Measurements from ENCODE around the gene PTX4. TPM values are rescaled to one million over a fixed set of nuclear protein-coding genes. Genes with fewer than 3 reads are reported as not detected.

PTX4 gene
- total and polyA plus RNA-seq, 9 donors, result 0.34 to 1.1 (median 0.74) TPM

DNA sequence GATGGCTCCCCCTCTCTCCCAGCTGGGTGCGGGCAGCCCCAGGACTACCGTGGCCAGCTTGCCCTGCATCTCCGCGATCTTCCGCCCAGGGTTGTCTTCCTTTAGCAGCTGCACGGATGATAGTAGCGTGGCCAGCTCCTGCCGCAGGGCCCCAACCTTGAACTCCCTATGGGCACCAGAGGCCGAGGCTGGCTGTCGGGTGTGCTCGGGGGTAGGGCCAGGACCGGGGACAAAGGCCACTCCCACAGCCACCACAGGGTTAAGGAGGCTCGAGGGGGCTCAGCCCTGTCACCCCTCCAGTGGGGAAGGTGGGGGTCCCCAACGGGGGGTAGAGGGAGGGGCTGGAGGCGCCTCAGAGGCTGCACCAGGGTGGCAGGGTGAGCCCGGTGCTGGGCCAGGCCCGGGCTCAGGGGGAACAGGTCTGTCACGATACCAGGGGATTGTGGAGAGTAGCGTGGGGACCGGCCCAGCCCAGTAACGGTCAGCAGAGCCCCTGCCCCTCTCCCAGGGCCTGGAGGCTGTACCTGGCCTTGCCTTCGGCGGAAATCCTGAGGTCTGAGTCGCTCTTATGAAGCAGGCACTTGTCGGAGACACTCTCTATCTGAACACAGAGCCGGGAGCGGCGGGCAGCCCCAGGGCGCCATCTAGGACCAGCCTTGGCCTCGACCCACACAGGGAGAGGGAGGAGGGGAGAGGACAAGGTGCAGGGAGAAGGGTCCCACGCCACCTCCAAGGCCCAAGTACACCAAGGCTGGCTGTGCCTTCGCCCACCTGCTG lies 52.6 kb downstream of the PTX4 start:
- Histone ChIP-seq H3K9me3 (replicated peaks; ENCODE audit: control insufficient read depth, low read depth, low read length) (no peaks in the 10 kb centered on the region), H3K27me3 (ENCODE audit: control insufficient read depth, insufficient read depth, low read length) (peaks cover 4% of the 10 kb centered on the region), H3K4me1 (ENCODE audit: control insufficient read depth, insufficient read depth, low read length) (peaks cover 30% of the 10 kb centered on the region), H3K27ac (ENCODE audit: low read length) (no peak overlapping the region), H3K4me3 (ENCODE audit: low read length) (no peak overlapping the region), H3K36me3 (ENCODE audit: control insufficient read depth, insufficient read depth, low read length) (no peaks in the 10 kb centered on the region)
- DNase-seq, result no peak
- 75% methylated on average over 20 of the region's 32 CpGs for WGBS (ENCODE audit: insufficient coverage)

Other genes with a start within 250 kb of the PTX4 start
- 2.6 TPM for gene TPSAB1, start 248.2 kb downstream of the PTX4 start, total RNA-seq
- gene TPSAB1, start 248.2 kb downstream of the PTX4 start, polyA plus RNA-seq (ENCODE audit: insufficient read depth in 1 of 8, insufficient read length in 8 of 8, low replicate concordance in 1 of 8), result 1 to 10 TPM in 6 of 8 donors, under 1 TPM in 2; 0.53 to 3.8 (median 1.5) TPM
- gene TPSD1, start 232.9 kb downstream of the PTX4 start, total RNA-seq, result not detected
- gene TPSD1, start 232.9 kb downstream of the PTX4 start, polyA plus RNA-seq (ENCODE audit: insufficient read depth in 1 of 8, insufficient read length in 8 of 8, low replicate concordance in 1 of 8), result under 1 TPM in 3 of 8 donors, not detected in 5; 0.14 to 0.34 (median 0.30) TPM
- 30.0 TPM for gene UBE2I, start 179.3 kb downstream of the PTX4 start, total RNA-seq
- gene UBE2I, start 179.3 kb downstream of the PTX4 start, polyA plus RNA-seq (ENCODE audit: insufficient read depth in 1 of 8, insufficient read length in 8 of 8, low replicate concordance in 1 of 8), result 100 to 1,000 TPM in 6 of 8 donors, 10 to 100 TPM in 2; 89.7 to 114 (median 106) TPM
- 0.58 TPM for gene BAIAP3, start 155.3 kb downstream of the PTX4 start, total RNA-seq
- 1 to 10 TPM in 2 of 8 donors, under 1 TPM in 6; 0.40 to 1.3 (median 0.85) TPM for gene BAIAP3, start 155.3 kb downstream of the PTX4 start, polyA plus RNA-seq (ENCODE audit: insufficient read depth in 1 of 8, insufficient read length in 8 of 8, low replicate concordance in 1 of 8)
- 44.9 TPM for gene TSR3, start 137.1 kb downstream of the PTX4 start, total RNA-seq
- 10 to 100 TPM; 40.9 to 62.3 (median 50.2) TPM for gene TSR3, start 137.1 kb downstream of the PTX4 start, polyA plus RNA-seq (ENCODE audit: insufficient read depth in 1 of 8, insufficient read length in 8 of 8, low replicate concordance in 1 of 8)
- gene GNPTG, start 137.0 kb downstream of the PTX4 start, total RNA-seq, result 38.9 TPM
- 10 to 100 TPM; 37.6 to 46.8 (median 40.5) TPM for gene GNPTG, start 137.0 kb downstream of the PTX4 start, polyA plus RNA-seq (ENCODE audit: insufficient read depth in 1 of 8, insufficient read length in 8 of 8, low replicate concordance in 1 of 8)
- gene UNKL, start 74.2 kb downstream of the PTX4 start, total RNA-seq, result 6.6 TPM
- 10 to 100 TPM in 1 of 8 donors, 1 to 10 TPM in 7; 6.6 to 12.9 (median 8.2) TPM for gene UNKL, start 74.2 kb downstream of the PTX4 start, polyA plus RNA-seq (ENCODE audit: insufficient read depth in 1 of 8, insufficient read length in 8 of 8, low replicate concordance in 1 of 8)
- gene UQCC4, start 68.2 kb downstream of the PTX4 start, total RNA-seq, result 16.5 TPM
- gene UQCC4, start 68.2 kb downstream of the PTX4 start, polyA plus RNA-seq (ENCODE audit: insufficient read depth in 1 of 8, insufficient read length in 8 of 8, low replicate concordance in 1 of 8), result 10 to 100 TPM; 11.6 to 13.8 (median 12.7) TPM
- 0.13 TPM for gene PERCC1, start 57.9 kb downstream of the PTX4 start, total RNA-seq
- gene PERCC1, start 57.9 kb downstream of the PTX4 start, polyA plus RNA-seq (ENCODE audit: insufficient read depth in 1 of 8, insufficient read length in 8 of 8, low replicate concordance in 1 of 8), result under 1 TPM in 7 of 8 donors, not detected in 1; 0.16 to 0.49 (median 0.26) TPM
- gene CCDC154, start 44.4 kb downstream of the PTX4 start, total RNA-seq, result 2.1 TPM
- gene CCDC154, start 44.4 kb downstream of the PTX4 start, polyA plus RNA-seq (ENCODE audit: insufficient read depth in 1 of 8, insufficient read length in 8 of 8, low replicate concordance in 1 of 8), result 1 to 10 TPM in 7 of 8 donors, under 1 TPM in 1; 0.86 to 4.0 (median 2.1) TPM
- 18.8 TPM for gene CLCN7, start 13.9 kb downstream of the PTX4 start, total RNA-seq
- gene CLCN7, start 13.9 kb downstream of the PTX4 start, polyA plus RNA-seq (ENCODE audit: insufficient read depth in 1 of 8, insufficient read length in 8 of 8, low replicate concordance in 1 of 8), result 10 to 100 TPM; 25.1 to 43.3 (median 31.7) TPM
- gene TELO2, start 4.4 kb upstream of the PTX4 start, total RNA-seq, result 14.5 TPM
- 10 to 100 TPM; 26.3 to 40.4 (median 36.8) TPM for gene TELO2, start 4.4 kb upstream of the PTX4 start, polyA plus RNA-seq (ENCODE audit: insufficient read depth in 1 of 8, insufficient read length in 8 of 8, low replicate concordance in 1 of 8)
- 19.4 TPM for gene TMEM204, start 44.7 kb upstream of the PTX4 start, total RNA-seq
- 10 to 100 TPM; 14.6 to 22.2 (median 17.6) TPM for gene TMEM204, start 44.7 kb upstream of the PTX4 start, polyA plus RNA-seq (ENCODE audit: insufficient read depth in 1 of 8, insufficient read length in 8 of 8, low replicate concordance in 1 of 8)
- 10.6 TPM for gene IFT140, start 123.1 kb upstream of the PTX4 start, total RNA-seq
- gene IFT140, start 123.1 kb upstream of the PTX4 start, polyA plus RNA-seq (ENCODE audit: insufficient read depth in 1 of 8, insufficient read length in 8 of 8, low replicate concordance in 1 of 8), result 10 to 100 TPM in 6 of 8 donors, 1 to 10 TPM in 2; 8.7 to 14.5 (median 12.3) TPM
- gene CRAMP1, start 123.4 kb upstream of the PTX4 start, total RNA-seq, result 7.2 TPM
- gene CRAMP1, start 123.4 kb upstream of the PTX4 start, polyA plus RNA-seq (ENCODE audit: insufficient read depth in 1 of 8, insufficient read length in 8 of 8, low replicate concordance in 1 of 8), result 10 to 100 TPM; 12.3 to 19.1 (median 14.1) TPM
- gene JPT2, start 189.3 kb upstream of the PTX4 start, total RNA-seq, result 28.2 TPM
- gene JPT2, start 189.3 kb upstream of the PTX4 start, polyA plus RNA-seq (ENCODE audit: insufficient read depth in 1 of 8, insufficient read length in 8 of 8, low replicate concordance in 1 of 8), result 10 to 100 TPM; 33.5 to 52.6 (median 39.7) TPM
- gene MAPK8IP3, start 217.3 kb upstream of the PTX4 start, total RNA-seq, result 36.5 TPM
- 10 to 100 TPM; 35.6 to 64.3 (median 50.7) TPM for gene MAPK8IP3, start 217.3 kb upstream of the PTX4 start, polyA plus RNA-seq (ENCODE audit: insufficient read depth in 1 of 8, insufficient read length in 8 of 8, low replicate concordance in 1 of 8)